ENCODE data around the gene ALS2CL. TPM values are rescaled to one million over a fixed set of nuclear protein-coding genes. Genes with fewer than 3 reads are reported as not detected.
"Not testable (repeated sequence)": the region's sequence is repeated elsewhere in the genome, so short reads cannot be mapped to it uniquely, and the experiment has no call there.

The ALS2CL gene
- 5.7 and 6.2 TPM in 2 replicates for total RNA-seq

GRCh38 chr3:46693038-46693891, at the start of gene ALS2CL:
ALS2CL (minus strand) TSS chr3:46693679; CDS start chr3:46689440, 4,239 bp downstream.
- DNase-seq (ENCODE audit: low read depth, low spot score): no peak

GRCh38 chr3:46742992-46743585, 49.6 kb upstream of the ALS2CL start:
- DNase-seq (ENCODE audit: low read depth, low spot score): no peak

GRCh38 chr3:46739565-46739964, 46.1 kb upstream of the ALS2CL start:
- not testable (repeated sequence) for DNase-seq (ENCODE audit: low read depth, low spot score)

- DNase-seq (ENCODE audit: low read depth, low spot score): no peak
Observed at GRCh38 chr3:46737329-46737731, 43.9 kb upstream of the ALS2CL start.

GRCh38 chr3:46736006-46736872, 42.8 kb upstream of the ALS2CL start:
- no peak for DNase-seq (ENCODE audit: low read depth, low spot score)

- DNase-seq (ENCODE audit: low read depth, low spot score): no peak
Observed at GRCh38 chr3:46734773-46735172, 41.3 kb upstream of the ALS2CL start.

- no peak for DNase-seq (ENCODE audit: low read depth, low spot score)
Observed at GRCh38 chr3:46733026-46733800, 39.7 kb upstream of the ALS2CL start.

GRCh38 chr3:46731795-46732194, 38.3 kb upstream of the ALS2CL start:
- DNase-seq (ENCODE audit: low read depth, low spot score): no peak

GRCh38 chr3:46730819-46731218, 37.3 kb upstream of the ALS2CL start:
- DNase-seq (ENCODE audit: low read depth, low spot score): no peak

GRCh38 chr3:46729038-46729437, 35.6 kb upstream of the ALS2CL start:
- DNase-seq (ENCODE audit: low read depth, low spot score): no peak

- no peak for DNase-seq (ENCODE audit: low read depth, low spot score)
Observed at GRCh38 chr3:46725621-46726314, 32.3 kb upstream of the ALS2CL start.

GRCh38 chr3:46724424-46724823, 30.9 kb upstream of the ALS2CL start:
- no peak for DNase-seq (ENCODE audit: low read depth, low spot score)

GRCh38 chr3:46722443-46722842, 29.0 kb upstream of the ALS2CL start:
- DNase-seq (ENCODE audit: low read depth, low spot score): no peak

- no peak for DNase-seq (ENCODE audit: low read depth, low spot score)
Observed at GRCh38 chr3:46721009-46721408, 27.5 kb upstream of the ALS2CL start.

GRCh38 chr3:46719735-46720271, 26.3 kb upstream of the ALS2CL start:
- DNase-seq (ENCODE audit: low read depth, low spot score): no peak

- DNase-seq (ENCODE audit: low read depth, low spot score): no peak
Observed at GRCh38 chr3:46719044-46719565, 25.6 kb upstream of the ALS2CL start.

- DNase-seq (ENCODE audit: low read depth, low spot score): no peak
Observed at GRCh38 chr3:46717447-46718231, 24.2 kb upstream of the ALS2CL start, which contains the start of gene PRSS50. PRSS50 (minus strand) TSS chr3:46717869; CDS start chr3:46717824, 45 bp downstream.

- DNase-seq (ENCODE audit: low read depth, low spot score): no peak
Observed at GRCh38 chr3:46716461-46717441, 23.3 kb upstream of the ALS2CL start.
